CD4-positive, alpha-beta T cell treated with Interleukin-15 for 4 hours (primary cell): Measurements from ENCODE around the gene GTF2H4.
A peak's percentile ranks its signal among the peaks of the same experiment; 100 is the strongest.
"Not testable (repeated sequence)": the region's sequence is repeated elsewhere in the genome, so short reads cannot be mapped to it uniquely, and the experiment has no call there.

ENCODE experiments used
- DNase-seq: peaks from one replicate; pipeline ENCODE4 v3.0.0-alpha.2; 2020; ENCODE audit warnings: low spot score

The GTF2H4 gene

DNA sequence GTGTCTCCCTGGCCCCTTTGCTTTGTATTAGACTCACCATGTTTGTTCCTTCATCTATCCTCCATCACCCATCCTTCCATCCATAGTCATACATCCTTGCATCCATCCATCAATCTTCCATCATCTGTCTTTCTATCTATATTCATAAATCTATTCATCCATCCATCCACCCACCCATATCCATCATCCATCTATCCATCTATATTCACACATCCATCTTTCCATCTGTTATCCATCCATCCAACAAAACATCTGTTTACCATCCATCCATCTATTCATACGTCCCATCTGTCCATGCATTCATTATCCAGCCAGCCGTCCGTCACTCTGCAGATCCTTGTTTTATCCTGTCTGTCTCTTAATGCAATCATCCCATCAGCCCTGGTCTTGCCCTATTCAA is 13.1 kb upstream of the GTF2H4 start:
- no peak for DNase-seq

DNA sequence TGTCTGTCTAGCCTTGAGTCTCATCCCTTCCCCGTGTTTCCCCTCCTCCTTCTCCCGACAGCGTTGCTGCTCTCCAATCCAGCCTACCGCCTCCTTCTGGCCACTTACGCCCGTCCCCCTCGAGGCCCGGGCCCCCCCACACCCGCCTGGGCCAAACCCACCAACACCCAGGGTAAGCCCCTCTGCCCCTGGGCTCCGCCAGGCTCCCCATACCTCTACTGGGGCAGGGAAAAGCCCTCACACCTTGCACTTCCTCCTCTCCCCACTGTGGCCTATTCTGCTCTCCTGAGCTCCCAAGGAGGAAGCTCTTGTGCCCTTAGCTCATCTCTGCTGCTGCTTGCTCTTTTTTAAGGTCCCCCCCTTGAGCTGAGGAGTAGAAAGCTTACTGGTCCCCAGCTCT is 12.7 kb upstream of the GTF2H4 start:
- DNase-seq = no peak

DNA sequence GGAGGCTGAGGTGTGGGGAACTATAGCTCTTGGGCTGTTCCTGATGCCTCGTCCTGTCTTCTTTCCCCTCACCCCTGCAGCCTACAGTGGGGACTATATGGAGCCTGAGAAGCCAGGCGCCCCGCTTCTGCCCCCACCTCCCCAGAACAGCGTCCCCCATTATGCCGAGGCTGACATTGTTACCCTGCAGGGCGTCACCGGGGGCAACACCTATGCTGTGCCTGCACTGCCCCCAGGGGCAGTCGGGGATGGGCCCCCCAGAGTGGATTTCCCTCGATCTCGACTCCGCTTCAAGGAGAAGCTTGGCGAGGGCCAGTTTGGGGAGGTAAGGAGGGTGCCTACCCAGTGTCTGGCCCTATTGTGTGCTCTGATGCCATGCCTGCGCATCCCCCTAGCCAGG is 11.5 kb upstream of the GTF2H4 start:
- DNase-seq = no peak

DNA sequence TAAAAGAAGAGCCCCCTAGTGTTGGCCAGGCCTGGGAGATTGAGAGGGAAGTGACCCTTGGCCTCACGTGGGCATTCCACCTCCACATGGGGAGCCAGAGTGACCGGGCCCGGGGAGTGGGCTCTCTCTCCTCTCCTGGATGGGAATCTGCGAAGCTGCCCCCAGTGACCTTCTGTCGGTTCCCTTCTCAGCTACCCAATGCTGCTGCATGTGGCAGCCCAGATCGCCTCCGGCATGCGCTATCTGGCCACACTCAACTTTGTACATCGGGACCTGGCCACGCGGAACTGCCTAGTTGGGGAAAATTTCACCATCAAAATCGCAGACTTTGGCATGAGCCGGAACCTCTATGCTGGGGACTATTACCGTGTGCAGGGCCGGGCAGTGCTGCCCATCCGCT is 10.1 kb upstream of the GTF2H4 start:
- DNase-seq = no peak

DNA sequence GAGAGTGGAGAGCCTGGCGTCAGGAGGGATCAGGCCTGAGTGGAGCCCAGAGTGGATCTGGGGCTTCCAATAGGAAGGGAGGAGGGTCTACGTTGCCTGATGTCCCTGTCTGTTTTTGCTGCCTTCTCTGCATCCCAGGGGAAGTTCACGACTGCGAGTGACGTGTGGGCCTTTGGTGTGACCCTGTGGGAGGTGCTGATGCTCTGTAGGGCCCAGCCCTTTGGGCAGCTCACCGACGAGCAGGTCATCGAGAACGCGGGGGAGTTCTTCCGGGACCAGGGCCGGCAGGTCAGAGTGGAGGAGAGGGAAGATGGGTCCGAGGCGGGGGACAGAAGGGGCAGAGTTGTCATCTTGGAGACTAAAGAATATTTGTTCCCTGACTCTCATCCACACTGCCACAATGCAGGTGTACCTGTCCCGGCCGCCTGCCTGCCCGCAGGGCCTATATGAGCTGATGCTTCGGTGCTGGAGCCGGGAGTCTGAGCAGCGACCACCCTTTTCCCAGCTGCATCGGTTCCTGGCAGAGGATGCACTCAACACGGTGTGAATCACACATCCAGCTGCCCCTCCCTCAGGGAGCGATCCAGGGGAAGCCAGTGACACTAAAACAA is 9.2 kb upstream of the GTF2H4 start:
- no peak for DNase-seq

DNA sequence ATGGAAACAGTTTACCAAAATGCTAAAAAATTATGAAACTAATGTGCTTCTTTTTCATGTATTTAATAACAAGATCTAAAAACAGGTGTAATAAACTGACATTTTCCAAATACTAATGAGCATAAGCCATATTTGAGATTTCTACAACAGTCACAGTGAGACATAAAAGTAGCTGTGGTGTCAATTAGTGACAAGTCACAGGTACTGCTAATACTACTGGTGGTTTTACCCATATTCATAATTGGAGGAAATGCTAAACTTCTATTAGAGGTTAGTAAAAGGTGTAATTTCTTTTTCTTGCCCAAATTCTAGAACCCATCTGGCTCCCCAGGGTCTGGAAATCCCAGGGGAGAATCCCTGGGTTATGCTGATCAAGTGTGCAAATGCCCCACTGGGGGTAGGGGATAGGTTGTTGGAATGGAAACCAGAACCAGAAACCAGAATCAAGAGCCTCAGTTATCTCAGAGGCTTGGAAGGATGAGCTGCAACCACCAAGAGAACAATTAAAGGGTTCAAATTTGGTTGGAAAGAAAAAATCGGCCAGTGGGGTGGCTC is 7.1 kb upstream of the GTF2H4 start:
- no peak for DNase-seq

DNA sequence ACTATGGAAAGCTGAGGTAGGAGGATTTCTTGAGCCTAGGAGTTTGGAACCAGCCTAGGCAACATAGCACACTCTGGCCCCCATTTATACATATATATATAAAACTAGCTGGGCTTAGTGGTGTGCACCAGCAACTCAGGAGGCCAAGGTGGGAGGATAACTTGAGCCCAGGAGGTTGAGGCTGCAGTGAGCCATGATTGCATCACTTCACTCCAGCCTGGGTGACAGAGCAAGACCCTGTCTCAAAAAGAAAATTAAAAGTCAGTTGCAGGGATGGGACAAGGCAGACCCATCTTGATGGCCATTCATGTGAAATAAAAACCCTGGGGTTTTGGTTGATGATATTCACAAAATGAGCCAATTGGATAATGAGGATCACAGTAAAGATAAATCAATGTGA is 6.6 kb upstream of the GTF2H4 start:
- DNase-seq = no peak

DNA sequence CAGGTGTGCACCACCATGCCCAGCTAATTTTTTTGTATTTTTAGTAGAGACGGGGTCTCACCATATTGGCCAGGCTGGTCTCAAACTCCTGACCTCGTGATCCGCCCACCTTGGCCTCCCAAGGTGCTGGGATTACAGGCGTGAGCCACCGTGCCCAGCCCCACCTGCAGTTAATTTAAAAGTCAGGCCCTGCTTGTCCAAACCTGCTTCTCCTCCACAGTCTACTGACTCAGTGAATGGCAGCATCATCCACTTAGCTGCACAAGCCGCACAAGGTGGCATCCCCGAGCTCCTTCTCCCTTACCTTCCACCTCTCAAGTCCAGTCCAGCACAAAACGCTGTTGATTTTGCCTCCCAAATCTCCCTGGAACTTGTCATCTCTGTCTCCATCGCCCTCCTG is 5.8 kb upstream of the GTF2H4 start:
- not testable (repeated sequence) for DNase-seq

DNA sequence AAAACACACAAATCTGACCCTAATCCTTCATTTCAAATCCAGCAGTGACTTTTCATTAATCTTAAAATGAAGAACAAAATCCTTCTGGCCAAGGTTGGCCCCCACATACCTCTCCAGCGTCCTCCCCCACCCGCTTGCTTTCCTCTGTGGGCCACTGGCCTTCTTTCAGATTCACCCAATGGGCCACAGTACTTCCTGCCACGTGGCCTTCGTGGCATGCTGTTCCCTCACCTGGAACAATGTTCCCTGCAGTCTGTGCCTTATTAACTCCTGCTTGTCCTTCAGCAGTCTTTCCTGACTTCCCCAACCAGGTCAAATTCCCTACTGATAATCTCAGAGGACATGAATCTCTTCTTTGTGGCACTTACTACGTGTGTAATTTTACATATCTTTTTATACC is 5.3 kb upstream of the GTF2H4 start:
- DNase-seq = no peak

DNA sequence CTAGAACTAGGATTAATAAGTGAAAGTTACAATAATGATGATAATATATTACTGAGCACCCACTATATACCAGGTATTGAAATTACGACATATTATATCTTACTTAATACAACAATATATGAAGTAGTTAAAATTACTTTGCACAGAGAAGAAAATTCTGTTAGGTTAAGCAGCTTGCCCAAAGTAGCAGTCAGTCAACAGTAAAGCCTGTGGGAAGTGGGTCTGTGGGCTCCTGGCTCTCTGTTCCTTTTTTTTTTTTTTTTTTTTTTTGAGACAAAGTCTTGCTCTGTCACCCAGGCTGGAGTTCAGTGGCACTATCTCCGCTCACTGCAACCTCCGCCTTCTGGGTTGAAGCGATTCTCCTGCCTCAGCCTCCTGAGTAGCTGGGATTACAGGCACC is 4.8 kb upstream of the GTF2H4 start:
- DNase-seq = no peak

DNA sequence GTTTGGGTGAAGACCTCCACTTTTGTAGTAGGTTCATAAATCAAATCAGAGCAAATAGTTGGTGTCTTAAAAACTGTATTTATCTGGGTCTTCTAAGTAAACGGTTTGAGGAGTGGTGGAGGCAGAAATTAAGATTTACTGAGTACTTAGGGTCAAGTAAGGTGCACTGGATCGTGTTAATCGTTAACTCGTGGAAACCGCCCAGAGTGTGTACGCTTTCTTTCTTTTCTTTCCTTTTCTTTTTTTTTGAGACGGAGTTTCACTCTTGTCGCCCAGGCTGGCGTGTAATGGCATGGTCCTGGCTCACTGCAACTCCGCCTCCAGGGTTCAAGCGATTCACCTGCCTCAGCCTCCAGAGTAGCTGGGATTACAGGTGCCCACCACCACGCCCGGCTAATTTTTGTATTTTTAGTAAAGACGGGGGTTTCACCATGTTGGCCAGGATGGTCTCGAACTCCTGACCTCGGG is 683 bp upstream of the GTF2H4 start:
- DNase-seq = not testable (repeated sequence)

DNA sequence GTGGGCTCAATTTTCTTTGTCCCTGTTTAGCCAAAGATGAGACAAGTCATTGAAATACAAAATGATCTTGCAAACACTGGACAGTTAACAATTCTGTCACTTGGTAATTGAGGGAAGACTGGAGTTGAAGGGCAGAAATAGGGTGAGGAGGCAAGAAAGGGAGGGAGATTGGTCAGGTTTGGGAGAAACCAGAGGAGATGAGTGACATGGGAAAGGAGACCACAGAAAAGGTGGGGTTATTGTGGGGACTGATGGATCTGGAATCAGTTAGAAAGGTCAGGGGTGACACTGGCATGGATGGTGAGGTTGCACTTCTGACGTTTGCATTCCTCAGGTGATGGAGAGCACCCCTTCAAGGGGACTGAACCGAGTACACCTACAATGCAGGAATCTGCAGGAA is 693 bp downstream of the GTF2H4 start:
- DNase-seq = no peak

DNA sequence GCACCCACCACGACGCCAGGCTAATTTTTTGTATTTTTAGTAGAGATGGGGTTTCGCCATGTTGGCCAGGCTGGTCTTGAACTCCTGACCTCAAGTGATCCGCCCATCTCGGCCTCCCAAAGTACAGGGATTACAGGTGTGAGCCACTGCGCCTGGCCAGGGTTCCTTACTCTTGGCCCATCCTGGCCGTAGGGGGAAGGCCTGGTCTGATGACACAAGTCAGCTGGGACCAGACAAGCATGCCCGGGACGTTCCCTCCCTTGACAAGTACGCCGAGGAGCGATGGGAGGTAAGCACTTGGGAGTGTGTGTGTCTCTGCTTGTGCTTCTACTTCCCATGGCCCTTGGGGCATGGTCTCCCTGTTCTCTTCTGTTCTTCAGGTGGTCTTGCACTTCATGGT is 2.5 kb downstream of the GTF2H4 start:
- DNase-seq = not testable (repeated sequence)

DNA sequence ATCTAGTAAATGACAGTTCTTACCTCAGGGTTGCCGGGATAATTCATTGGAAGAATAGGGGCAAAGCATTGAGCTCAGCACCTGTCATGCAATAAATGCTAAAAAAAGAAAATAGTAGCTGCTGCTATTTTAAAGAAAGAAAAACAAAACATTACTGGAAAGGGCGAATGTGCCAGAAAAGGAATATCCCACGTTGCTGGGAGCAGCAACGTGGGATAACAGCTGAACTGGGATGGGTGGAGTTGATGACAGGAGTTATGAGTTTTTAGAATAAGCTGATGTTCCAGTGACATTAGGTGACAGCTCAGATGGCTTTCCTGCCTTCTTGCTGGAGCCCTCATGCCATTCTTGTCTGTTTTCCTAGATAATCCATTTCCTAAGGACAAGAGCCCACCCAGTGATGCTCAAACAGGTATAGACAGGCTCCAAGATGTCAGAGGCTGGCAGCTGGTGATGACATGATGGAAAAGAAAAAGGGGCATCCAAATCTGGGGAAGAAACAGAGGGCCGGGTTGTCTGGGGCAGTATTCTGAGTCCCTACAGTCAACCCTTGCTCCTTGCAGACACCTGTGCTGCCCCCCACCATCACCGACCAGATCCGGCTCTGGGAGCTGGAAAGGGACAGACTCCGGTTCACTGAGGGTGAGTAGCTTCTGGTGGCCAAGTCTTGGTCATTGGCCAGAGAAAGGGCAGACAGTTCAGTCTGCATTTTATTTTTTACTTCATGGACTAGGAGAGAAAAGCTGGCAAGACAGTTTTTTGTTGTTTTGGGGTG is 4.9 kb downstream of the GTF2H4 start:
- no peak for DNase-seq

DNA sequence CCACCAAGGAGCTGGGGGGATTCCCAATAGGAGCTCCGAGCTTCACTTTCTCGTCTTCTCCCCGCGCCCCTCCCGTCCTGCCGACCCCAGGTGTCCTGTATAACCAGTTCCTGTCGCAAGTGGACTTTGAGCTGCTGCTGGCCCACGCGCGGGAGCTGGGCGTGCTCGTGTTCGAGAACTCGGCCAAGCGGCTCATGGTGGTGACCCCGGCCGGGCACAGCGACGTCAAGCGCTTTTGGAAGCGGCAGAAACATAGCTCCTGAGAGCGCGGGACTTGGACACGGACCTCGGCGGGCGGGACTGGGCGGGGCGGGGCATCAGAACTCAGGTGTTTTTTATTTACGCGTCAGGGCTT is 5.7 kb downstream of the GTF2H4 start:
- DNase-seq = no peak

DNA sequence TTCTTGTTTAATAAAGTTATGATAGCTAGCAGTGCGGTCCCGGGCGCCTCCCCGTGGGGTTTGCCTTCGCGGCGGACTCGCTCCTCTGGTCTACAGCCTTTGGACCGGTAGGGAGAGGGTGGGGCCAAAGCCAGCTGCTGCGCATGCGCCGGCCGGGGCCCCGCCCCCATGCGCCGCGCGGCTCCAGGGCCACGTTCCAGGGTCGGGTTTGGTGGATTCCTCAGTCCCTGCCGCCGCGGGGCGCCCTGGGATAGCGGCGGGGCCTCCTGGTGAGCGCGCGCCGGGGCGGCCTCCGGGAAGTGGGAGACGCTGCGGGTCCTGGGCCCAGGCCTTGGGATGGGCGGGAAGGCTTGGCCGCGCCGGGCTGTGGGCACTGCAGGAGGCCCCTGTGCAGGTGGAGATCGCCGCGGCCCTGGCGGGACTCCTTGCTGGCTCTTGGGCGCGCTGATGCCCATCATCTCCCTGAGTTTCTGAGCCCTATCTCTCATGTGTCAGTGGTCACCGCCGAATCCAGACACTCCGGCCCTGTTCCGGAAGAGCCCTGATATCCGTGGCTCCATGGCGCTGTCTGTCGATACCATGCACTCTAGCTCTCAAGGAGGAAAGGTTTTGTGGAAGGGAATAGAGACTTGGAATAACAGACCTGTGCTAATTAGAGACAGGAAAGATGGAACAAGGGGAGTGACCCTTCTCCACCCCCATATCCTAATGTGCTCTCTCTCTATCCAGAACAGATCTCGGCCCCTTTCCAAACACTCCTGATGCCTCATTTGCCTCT is 6.3 kb downstream of the GTF2H4 start, which contains the start of gene VARS2:
Gene VARS2, plus strand, starts transcription at position 163 of the 778 bp plus-strand sequence. Its CDS starts 599 bp downstream, at position 762.
- DNase-seq = peak; percentile 89

DNA sequence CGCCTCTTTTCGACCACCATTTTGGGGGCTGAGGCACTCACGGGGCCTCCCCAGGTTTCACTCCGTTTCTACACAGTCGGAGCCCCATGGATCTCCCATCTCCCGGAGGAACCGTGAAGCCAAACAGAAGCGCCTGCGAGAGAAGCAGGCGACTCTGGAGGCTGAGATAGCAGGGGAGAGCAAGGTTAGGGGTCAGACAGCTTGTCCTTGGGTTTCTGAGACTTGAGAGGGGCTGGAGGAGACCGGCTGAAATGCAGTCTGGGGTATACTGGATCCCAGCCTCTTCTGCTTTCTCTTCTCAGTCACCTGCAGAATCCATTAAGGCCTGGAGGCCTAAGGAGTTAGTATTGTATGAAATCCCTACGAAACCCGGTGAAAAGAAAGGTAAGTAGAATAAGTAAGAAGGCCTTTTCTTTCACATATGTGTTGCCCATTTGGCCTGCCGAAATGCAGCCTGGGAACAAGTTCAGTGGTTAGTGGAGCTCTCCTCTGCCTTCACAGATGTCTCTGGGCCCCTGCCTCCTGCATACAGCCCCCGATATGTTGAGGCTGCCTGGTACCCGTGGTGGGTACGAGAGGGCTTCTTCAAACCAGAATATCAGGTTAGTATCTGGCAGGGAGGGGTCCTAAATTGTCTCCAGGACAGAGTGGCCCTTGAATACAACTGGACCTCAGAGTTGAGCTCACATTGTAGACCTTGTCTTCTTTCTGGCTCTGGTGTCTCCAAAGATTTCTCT is 7.0 kb downstream of the GTF2H4 start:
- DNase-seq = no peak

DNA sequence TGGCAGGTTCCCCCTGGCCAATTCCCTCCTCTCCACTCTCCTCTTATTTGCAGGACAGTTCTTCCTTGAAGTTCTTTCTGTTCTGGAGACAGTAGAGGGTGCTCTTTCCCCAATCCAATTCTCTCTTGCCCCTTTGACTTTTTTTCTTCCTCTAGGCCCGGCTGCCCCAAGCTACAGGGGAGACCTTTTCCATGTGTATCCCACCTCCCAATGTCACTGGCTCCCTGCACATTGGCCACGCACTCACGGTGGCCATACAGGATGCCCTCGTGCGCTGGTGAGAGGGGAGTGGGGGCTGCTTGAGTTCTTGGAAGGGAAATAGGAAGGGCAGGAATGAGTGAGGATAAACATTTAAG is 7.6 kb downstream of the GTF2H4 start:
- DNase-seq = peak; percentile 27

DNA sequence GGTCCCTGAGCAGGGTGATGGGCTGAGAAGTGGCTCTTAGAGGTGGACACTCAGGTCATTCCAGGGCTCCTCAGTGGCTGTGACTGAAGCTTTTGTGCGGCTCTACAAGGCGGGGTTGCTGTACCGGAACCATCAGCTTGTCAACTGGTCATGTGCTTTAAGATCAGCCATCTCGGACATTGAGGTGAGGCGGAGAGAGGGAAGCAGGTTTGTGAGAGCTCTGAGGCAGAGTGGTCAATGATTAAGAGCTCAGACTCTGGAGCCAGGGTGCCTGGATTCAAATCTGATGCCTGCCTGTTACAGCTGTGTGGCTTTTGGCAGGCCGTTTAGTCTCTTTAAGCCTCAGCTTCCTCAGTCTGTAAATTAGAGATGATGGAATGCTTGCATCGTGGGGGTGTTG is 9.0 kb downstream of the GTF2H4 start:
- no peak for DNase-seq

DNA sequence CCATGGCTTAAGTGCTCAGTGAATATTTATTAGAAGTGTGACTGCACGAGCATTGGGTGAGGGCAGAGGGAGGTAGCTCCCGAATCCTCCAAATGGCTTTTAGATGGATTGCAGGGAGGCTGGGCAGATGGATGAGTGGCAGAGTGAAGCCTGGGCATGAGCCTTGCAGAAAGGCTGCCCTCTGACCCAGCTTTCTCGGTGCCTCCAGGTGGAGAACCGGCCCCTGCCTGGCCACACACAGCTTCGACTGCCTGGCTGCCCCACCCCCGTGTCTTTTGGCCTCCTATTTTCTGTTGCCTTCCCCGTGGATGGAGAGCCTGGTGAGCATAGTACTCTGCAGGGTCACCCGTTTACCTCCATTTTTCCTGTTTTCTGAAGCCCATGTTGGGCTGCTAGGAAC is 9.5 kb downstream of the GTF2H4 start:
- no peak for DNase-seq

DNA sequence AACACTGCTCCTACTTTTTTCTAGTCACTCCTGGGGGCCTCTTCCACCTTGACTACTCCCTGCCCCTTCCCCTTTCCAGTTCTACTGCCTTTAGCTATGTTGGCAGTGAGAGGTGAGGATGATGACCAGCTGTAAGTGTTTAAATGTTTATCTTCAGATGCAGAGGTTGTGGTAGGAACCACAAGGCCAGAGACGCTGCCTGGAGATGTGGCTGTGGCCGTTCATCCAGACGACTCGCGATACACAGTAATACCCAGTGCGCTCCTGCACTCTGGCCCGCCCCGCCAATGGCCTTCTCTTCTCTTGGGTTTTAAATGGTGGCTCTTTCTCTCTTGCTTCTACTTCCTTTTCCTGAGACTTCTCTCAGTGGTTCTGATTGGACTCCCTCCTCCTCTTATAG is 10.7 kb downstream of the GTF2H4 start:
- no peak for DNase-seq

DNA sequence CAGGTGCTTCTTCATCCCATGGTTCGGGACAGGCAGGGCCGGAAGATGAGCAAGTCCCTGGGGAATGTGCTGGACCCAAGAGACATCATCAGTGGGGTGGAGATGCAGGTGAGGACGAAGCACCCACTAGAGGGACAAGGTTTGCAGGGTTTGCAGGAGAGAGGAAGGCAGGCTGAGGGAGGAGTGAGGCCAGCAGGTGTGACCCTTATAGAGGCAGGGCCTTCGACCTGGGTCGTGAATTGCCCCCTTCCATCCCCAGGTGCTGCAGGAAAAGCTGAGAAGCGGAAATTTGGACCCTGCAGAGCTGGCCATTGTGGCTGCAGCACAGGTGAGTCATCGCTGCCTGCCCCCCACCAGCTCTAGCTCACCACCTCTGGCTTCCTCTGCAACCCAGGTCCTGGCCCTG is 14.4 kb downstream of the GTF2H4 start:
- DNase-seq = no peak
